GM21619 (cell line): ENCODE results near the gene VEZF1.

Experiments
- ATAC-seq: cut with Tn5 transposase; IDR thresholded peaks from one replicate; pipeline ENCODE4 v1.9.1; 2021; ENCODE audit not compliant: unreplicated experiment

The VEZF1 gene

GRCh38 chr17:57931488-57932137 lies 56.4 kb downstream of the VEZF1 start:
- no peak for ATAC-seq

GRCh38 chr17:57930239-57930638 lies 57.8 kb downstream of the VEZF1 start:
- no peak for ATAC-seq

- no peak for ATAC-seq
These were observed 58.7 kb downstream of the VEZF1 start for GRCh38 chr17:57929386-57929785.

- no peak for ATAC-seq
These were observed 59.1 kb downstream of the VEZF1 start for GRCh38 chr17:57928928-57929327.

GRCh38 chr17:57927048-57927723 lies 60.9 kb downstream of the VEZF1 start:
- no peak for ATAC-seq

- ATAC-seq: no peak
These were observed 61.4 kb downstream of the VEZF1 start for GRCh38 chr17:57926723-57927047.

- ATAC-seq: no peak
These were observed 62.6 kb downstream of the VEZF1 start for GRCh38 chr17:57925361-57925990.

- no peak for ATAC-seq
These were observed 63.4 kb downstream of the VEZF1 start for GRCh38 chr17:57924677-57925076.
